NCI-H2081 treated with DMSO at 0.1 percent for 48 hours (cell line): Measurements from ENCODE around the gene TAPT1.

ENCODE experiments used
- DNase-seq: peaks from one replicate; lab custom pipeline; 2025; lab: John Stamatoyannopoulos, UW

Gene TAPT1

DNA sequence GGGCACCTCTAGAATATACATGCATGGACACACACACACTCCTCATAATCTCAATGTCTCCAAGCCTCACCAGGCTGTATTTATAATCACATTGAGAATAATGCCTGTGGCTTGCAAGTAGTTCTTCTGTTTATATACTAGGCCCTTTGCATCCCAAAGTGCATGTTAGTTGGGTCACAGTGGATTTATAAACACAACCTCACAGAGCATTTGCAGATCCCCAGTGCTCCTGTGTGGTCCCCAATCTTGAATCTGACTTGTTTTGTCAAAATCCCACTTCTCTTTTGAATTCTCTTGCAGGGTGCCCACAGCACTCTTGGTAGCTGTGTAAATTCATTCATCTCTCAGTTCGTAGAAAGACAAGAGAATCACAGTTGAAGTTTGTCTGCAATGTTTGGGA lies 92.9 kb downstream of the TAPT1 start:
- no peak for DNase-seq

DNA sequence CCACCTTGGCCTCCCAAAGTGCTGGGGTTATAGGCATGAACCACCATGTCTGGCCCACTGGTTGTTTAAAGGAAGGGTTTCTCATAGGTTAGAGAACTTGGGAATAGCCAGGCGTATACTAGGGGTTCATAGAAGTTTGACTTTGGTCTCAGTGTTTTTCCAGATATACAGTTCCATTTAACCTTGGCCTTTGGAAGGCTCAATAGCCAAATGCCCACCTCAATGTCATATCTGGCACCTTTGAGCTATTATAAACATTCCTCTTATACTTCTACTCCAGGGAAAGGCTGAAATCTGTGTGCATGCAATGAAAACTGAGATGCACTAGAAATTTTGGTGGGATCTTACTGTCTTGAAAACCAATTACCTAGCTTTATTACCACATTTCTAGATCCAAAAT lies 95.0 kb downstream of the TAPT1 start:
- no peak for DNase-seq

DNA sequence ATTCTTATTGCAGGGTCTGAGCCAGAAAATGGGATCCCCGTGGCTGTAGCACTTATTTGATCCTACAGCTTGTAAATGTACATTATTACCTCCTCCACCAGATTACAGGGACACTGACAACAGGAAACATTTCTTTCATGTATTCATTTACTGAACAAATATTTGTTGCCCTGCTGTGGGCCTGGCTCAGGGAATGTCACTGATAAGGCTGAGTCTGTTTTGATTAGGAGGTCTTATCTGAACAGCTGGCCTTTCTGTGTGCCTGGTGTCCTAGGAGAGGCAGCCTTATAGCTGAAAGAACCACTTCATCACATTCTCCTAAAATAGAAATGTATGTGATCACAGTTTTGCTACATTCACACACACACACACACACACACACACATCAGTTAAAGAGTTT lies 96.9 kb downstream of the TAPT1 start:
- peak; percentile 42 for DNase-seq

DNA sequence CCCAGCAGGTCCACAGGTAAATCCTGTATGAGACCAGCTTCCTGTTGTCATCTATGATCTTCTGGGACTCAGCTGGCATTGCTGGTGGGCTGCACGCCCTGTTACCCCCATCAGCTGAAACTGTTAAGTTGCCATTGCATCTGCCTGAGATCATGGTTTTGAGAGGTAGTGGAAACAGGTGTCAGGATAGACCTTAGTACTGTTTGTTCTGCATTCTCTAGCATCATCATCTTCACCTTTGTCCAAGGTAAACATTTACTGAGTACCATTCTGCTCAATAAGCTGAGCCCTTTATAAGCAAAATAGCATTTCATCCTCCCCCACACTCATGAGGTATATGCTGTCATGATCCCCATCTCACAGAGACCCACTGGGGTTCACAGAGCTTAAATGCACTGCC lies 99.6 kb downstream of the TAPT1 start:
- DNase-seq: no peak

DNA sequence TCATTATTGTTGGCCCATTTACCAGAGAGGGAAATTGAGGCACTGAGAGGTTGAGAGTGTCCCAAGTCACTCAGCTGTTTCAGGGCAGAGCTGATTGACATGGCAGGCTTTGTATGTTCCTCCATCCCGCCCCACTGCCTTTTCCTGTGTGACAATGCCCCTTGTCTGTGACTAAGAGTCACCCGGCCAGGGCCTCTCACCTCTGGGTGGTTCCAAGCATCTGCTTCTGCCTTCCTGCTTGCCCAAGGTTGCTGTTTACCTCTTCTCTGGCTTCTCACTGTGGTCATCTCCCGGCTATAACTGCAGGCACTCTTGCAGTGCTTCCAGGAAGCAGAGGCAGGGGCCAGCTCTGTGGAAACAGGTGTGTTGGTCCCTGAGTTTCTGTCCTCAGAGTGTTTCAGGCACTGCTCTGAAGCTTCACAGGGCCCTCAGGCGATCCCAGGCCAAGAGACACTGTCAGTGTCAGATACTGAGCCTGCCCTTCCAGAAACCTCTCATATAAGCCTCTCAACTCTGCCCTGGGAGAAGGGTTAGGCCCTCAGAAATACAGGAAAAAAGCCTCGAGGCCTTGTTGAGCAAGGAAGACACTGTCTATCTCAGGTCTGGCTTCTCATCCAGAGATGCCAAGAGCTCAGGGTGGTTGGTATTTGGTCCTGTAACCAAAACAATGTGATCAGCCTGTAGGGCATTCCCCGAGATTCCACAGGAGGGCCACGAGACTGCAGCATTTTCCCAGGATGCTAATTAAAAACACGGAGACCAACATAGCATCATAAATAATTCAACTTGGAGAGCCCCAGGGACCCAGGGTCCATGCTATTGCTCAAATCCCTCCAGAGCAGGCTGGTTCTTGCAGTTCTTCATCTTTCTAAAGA lies 100.5 kb downstream of the TAPT1 start:
- no peak for DNase-seq

DNA sequence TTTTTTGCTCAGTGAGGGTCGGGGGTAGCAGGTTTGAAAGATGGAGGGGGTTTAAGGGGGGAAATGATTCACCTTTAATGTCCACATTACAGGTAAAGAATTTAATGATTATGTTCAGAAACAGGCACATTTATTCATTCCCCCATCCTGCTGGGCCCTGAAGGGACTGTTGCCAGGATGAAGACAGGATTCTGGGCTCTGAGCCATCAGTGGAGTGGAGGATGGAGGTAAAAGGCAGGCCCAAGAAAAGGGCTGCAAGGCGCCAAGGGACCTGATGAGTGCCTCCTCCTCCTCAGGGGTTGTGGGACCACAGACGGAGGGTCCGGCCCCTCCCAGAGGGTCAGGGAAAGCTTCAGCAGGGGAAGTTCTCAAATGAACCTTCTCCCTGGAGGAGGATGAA lies 102.0 kb downstream of the TAPT1 start:
- DNase-seq: peak; percentile 48

DNA sequence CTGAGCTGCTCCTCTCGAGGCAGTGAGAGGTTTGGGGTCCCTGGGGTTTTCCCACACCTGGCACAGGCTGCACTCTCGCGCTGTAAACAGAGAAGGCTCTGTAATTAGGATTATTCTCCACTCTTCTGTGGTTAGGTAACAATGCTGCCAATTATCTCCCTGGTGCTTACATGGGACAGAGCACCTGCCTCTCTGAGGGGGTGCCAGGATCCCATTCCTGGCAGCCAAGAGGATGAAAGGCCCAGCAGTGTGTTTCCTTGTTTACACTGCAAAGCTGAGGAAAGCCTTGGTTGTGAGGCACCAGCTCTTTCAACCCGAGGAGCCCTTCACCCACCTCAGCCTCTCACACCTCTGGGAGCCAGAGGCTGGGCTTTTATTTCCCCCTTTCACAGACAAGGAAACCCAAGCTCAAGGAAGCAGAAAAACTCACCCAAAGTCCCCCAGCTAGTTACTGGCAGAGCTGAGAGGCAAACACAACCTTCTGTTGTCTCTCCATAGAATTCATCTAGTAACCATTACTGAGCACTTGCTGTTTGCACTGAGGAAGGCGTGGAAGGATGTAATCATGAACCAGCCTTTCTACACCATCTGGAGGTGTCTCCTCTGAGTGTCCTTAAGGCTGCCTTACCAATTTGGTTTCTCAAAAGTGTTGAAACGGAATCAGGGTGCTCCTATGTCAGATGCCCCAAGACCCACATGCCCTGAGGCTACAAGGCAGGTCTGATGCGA lies 102.8 kb downstream of the TAPT1 start:
- DNase-seq: peak; percentile 98

DNA sequence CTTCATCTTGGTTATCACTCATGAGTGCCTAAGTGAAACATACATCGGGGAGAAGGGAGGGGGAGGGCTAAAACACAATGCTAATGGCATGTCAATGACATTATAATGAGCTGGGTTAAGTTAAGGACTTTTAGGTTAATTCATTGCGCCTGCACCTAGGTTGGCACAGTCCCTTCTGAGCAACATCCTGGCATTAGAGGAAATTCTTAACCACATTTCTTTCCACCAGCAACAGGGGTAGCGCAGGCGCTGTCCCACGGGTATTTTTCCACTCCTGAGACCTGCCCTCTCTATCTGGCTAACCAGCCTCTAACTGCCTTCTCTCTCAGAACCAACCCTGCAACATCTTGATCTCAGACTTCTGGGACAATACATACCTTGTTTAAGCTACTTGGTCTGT lies 103.5 kb downstream of the TAPT1 start:
- no peak for DNase-seq

DNA sequence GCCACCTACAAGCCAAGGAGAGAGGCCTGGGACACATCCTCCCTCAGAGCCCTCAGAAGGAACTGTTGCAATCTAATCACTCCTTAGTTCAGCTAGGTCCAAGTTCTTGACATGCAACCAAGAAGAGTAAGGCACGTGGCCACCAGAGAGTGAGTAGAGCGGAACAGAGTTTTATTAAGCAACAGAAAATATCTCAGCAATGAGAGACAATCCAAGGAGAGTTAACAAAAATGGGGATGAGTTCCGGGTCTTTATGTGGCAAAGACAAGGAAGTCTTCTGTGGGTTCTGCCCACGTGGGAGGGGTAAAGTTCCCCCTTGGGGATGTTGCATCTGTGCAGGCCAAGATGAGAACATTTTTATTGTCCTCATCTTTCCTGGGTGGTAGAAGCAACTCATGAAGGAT lies 104.0 kb downstream of the TAPT1 start:
- DNase-seq: no peak

DNA sequence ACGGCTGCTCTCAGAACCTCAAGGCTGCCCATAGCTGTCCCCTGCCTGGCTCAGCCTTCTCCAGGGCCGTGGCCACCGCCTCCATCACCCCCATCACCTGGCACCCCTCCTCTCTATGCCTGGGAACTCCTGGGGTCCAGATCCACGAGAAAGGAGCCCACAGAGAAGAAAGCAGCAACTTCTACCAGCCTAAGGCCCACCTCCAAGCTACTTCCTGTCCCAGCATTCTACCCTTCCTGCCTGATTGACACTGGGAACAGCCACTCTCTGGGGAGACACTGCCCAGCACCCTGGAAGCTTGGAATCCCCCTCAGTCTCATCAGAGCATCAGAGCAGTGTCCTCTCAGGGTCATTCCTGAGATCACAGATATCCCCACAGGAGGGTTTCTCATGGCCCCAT lies 105.6 kb downstream of the TAPT1 start:
- no peak for DNase-seq

DNA sequence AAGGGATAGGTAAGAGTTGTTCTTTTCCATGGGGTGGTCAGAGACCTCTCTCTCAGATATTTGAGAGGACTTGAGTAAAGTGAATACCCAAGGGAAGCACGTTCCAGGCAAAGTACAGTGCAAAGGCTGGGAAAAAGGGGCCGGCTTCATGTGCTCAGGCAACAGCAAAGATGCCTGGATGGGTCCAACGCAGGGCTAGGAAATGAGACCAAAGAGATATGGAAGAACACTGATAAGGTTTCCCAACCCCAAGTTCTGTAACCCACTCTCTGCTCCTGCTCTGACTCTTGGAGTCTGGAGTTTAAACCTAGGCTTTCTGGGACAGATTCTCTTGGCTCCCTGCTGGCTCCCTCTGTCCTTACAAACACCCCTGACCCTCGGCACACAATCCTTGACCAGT lies 106.3 kb downstream of the TAPT1 start:
- no peak for DNase-seq

DNA sequence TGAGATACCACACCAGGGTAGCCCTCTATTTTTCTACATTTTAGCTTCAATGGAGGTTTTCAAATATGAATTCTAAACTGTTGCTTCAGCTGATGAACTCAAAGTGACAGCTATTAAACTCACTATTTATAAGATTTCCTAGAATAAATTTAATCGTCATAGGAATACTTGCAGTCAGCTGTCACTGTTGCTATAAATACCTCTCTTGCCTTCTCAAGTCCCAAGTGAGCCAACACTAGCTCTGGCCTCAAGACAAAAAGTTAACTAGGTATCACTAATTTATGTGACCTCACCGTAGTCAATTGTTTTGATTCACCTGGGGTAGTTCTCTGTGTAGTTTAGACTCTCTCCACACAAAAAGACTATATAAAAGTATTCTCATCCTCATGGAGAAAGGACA lies 108.2 kb downstream of the TAPT1 start:
- no peak for DNase-seq

DNA sequence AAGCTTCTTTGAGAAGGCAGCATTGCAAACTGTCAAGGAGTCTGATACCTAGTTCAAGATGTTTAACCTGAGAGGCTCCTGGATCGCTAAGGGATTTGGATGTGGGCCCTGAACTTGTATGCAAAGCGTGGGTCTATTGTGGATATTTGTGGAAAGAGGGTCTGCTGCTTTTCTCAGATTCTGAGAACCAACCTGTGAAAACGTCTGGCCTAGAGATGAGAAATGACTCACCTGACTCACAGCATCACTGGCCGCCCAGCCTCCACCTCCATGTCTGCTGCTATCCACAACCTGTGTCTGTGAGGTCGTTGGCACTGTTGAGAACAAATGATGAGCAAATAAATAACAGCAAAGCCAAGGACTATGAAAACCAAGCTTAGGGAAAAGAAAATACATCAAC lies 109.1 kb downstream of the TAPT1 start:
- DNase-seq: no peak

DNA sequence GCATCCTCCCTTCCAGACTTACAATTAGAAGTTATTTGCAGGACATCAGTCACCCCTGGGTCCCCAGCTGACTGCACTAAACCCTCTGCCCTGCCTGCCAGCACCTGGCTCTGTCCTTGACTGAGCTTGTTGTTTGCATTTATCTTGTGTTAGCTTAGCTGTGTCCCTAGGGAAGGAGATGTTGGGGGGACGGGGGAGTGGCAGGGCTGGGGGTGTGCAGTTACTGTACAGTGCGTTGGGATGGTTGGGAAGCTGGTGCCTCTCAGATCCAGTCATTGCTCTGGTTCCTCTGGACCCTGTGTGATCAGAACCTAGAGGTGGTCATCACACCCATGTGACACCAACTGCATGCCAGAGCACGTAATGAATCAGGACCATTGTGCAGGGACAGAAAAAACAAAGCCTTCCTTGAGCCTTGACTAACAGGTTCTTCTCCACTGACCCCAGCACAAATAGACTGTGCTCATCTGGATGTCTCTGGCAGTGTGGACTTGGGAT lies 109.7 kb downstream of the TAPT1 start:
- DNase-seq: peak; percentile 21

DNA sequence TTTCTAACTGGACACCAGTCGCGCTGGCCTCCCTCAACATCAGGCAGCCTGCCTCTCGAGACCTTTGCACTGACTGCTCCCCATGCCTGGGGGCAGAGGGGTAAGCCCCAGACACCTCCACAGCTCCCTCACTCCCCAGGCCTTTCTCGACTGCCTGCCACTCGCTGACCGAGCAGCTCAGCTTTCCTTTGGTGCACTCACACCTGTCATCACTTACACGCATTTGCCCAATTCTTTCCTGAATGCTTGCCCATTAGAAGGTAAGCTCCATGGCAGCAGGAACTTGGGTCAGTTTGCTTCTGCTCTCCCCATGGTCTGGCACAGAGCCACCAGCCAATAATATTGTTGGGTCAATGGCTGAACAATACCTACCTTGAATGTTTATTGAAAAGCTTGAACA lies 110.3 kb downstream of the TAPT1 start:
- DNase-seq: no peak

DNA sequence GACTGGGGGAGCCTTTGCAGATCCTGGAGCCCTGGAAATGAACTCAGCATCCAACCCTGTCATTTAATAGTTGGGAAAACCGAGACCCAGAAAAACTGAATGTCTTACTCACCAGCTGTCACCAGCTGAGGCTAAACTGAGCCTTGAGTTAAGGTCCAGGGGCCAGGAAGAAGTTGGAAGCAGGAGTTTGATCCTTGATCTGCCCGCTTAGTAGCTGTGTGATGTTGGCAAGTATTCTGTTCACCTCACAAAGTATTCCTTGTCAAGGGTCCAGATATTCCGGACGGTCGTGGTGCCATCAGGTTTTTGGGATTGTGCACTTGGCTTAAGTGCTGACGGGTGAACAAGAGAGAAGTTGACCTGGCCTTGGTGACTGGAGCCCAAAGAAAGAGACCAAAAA lies 111.7 kb downstream of the TAPT1 start:
- DNase-seq: no peak

DNA sequence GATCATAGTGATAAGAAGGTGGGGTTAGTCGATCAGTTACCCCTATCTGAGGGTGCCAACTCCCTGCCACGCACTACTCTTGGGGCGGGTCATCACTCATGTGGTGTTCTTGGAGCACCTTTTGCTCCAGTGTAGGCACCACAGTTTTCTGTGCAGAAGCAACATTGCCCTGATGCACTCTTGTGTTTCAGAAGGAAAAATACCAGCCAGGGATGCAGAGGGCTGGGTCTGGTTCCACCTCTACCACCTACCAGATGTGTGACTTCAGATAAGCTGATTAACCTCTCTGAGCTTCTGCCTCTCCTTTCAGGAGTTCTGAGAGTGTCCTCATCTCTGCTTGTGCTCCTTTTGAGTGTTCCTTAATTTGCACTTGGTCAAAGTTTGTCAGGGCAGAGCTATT lies 112.5 kb downstream of the TAPT1 start:
- no peak for DNase-seq

DNA sequence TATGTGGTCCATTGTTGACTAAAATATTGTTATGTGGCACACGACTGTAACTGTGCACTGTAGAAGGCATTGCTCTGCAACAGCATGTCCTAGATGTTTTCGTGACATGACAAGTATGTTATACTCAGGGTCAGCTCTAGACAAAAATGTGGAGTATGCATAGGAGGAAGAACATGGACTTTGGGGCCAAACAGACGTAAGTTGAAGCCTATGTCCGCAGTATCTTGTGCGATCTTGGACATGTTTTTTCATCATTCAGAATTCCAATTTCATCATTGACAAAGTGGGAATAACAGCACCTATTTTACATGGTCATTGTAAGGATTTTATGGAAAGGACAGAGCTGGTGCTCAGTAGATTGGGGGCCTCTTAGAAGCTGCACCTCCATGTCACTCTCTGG lies 114.7 kb downstream of the TAPT1 start:
- no peak for DNase-seq

DNA sequence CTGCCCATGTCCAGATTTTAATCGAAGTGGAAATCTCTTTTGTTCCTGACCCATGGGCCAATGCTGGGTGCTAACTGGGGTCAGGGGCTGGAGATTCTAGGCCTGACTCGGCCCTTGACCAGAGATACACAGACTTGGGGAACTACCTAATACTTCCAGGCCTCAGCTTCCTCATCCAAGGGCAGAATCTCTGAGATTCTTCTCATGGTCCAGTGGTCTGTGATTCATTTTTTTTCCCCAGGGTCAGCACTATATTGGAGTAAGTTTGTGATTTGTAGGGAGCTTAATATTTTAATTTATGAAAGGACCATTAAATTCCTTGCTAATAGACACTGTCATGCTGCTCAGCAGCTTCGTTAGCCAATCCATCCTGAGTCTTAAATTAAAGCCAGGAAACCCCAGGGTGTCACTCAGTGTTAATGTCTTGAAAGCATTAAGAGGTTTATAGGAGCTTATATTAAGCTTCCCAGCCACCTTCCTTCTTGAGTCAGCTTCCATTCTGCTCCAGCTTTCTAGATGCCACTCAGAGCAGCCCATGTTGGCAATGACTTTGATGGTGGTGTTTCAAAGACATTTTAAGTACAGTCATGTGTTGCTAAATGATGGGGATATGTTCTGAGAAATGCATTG lies 115.5 kb downstream of the TAPT1 start:
- DNase-seq: no peak
